GM21619 (cell line): ENCODE data around the gene MSI2.

Experiments used
- ATAC-seq: cut with Tn5 transposase; IDR thresholded peaks from one replicate; pipeline ENCODE4 v1.9.1; 2021; ENCODE audit not compliant: unreplicated experiment

The MSI2 gene

DNA sequence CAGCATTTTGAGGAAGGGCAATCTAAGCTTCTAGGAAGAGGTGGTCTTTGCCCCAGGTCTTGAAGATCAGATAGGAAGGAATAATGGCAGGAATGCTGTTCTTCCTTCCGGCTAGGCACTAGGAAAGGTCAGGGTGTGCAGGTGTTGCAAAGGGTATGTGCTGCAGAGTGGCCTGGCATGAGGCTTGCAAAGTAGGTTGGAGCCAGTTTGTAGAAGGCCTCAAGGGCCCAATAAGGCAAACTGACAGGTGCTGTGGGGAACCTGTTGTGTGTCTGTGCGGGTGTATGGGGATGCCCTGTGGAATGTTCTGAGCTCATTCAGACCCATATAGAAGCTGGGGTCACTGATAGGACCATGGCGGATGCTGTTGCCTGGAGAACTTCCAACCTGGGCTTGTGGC, 12.7 kb downstream of the MSI2 start:
- no peak for ATAC-seq

DNA sequence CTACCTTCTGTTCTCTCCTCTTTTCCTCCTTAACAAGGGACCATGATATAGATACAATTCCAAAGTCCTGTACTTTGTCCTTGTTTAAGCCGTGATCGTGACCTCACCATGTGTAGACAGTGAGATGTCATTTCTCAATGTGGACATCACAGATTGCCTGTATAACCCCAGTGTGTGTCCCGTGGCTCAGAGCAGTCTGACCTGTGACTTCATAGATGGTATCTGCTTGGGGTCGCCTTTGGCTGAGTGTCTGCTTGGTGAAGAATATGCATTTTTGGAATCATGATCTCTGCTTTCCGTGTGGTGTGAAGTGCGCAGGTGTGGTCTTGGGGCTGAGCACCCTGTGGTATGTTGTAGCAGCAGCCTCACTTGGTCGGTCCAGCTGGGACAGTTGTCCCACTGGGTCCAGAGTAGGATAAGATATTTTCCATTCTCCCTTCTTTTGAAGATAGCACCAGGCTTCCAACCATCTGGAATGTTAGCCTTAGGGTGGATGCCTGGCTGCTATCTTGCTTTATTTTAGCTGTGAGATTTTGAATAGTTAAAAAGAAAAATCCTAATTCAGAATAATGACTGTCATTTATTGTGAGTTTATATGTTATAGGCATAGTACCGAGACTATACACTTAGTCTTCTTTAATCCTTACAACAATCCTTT, 13.4 kb downstream of the MSI2 start:
- no peak for ATAC-seq

DNA sequence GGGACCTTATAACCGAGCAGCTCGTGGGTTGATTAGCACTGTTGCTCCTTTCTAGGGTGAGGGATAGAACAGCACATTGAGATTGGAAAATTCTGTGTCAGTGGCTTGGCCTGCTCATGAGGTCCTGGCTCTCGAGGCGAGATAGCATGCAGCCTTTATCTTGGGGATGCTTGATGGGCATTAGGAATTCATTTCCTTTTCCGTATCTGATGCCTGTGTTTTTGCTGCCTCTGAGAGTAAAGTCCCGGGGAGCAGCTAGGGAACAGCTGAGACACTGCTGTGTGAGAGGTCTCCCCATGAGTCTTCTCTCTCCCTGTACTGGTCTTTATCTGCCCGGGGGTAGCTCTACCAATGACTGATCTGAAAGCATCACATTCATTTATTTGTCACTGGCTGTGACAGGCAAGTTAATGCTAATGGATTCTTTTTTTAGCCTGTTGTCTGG, 14.5 kb downstream of the MSI2 start:
- ATAC-seq: no peak

DNA sequence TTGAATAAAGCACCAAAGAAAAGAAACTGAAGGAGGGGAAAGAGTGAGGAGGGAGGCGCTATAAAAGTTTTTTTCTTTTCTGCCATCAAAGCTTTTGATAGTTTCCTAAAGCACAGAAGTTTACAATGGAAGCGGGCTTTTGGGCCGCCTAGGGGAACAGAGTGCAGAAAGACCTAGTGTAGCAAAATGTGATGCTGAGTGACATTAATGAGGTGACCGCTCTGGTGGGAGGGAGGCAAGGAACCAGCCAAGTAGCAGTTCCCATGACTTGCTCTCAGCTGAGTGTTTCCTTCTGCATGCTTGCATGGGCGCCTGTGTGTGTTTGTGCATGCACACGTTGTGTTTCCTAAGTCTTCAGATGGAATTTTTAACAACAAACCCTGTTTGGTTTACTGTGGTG, 15.5 kb downstream of the MSI2 start:
- ATAC-seq: no peak

DNA sequence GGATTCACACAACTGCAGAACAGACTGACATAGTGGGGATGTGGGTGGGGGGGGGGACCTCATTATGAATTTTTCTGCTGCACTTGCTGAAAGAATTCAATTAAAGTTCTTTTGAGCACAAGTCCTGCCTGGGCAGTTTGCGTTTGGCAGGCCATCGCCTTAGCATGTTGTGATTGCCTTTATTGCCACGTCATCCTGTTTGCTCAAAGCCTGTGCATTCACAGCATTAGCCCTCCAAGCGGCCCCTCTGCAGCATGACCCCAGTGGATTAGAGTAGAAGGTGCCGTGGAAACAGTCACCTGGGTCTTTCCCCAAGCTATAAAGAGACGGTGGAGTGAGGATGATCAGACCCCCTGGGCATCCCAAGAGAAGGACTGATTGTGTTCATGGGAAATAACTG, 17.2 kb downstream of the MSI2 start:
- no peak for ATAC-seq

DNA sequence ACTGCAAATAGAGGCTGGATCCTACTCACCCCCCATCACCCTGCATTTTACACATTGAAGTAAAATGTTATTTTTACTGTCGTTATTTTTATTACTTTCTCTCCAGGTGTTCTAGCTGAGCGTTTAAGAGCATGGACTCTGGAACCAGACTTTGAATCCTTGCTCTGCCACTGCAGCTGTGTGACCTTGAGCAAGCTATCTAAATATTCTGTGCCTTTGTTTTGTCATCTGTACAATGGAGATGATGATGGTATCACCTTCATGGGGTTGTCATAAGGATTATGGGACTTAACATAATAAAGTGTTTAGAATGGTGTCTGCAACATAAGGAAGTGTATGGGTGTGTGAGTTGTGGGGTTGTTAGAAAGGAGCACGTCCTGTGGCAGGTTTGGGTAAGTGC, 17.8 kb downstream of the MSI2 start:
- no peak for ATAC-seq

DNA sequence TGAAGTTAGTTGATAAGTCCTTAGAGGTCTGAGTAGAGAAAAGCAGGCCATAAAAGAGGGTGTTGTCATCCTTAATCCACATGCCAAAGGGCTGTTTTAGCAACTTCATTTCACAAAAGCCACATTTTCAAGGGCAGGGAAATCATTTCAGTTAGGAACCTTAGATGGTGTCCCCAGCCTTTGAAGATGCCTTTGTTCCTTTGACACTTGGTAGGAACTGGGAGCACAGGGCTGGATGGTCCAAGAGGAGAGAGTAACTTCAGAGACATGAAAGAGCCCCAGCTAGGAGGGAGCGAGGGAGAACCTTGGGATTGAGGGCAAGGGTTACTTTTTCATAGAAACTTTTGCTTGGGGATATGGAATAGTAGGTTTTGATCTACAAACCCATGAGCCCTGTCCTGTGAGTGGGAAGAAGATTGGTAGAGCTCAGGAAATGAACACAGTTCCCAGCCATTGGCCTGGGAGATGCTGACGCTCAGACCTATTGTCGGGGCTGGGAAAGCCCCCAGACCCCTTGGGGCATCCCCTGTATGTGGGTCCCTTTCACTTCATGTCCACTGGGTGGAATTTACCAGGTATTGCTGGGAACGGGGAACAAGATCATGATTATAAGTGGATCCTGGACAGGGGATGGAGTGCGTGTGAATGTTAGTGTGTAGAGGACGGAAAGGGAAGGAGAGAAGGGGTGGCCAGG, 18.9 kb downstream of the MSI2 start:
- no peak for ATAC-seq

DNA sequence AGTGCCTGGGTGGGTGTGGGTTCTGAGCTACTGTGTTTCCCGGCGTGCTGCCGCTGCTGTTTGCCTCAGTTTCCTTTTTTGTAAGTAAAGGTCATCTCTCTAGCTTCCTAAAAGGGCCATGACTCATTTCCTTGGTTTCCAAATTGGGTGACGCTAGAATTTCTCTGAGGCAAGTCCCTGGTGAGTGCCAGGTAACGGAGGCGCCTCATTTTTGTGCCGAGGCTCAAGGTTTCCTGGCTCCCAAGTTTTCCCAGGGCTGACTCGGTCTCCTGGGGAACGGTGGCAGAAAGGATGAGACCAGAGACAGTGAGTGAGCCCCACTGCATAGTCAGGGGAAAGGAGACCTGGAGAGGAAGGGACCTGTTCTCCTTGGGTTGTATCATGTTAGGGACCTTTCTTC, 20.3 kb downstream of the MSI2 start:
- ATAC-seq: no peak

DNA sequence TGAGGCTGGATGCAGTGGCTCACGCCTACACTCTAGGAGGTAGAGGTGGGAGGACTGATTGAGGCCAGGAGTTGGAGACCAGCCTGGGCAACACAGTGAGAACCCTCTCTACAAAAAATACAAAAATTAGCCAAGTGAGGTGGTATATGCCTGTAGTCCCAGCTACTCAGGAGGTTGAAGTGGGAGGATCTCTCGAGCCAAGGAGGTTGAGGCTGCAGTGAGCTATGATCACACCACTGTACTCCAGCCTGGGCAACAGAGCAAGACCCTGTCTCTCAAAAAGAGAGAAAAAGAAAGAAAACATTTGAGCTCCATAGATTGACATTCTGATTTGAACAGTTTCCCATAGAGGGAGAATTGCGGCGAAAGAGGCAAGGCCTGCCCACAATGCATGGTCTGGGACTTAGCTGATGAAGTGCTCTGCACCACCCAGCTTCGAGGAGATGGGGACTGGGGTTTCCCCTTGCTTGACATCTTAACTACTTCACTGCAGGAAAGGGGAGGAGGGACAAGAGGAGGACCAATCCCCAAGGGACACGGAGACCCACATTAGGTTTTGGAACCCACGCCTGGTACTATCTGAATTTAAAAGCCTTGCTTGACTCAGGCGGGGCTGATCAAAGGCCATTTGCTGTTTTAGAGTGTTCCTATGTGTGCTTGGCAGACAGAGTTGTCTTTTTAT, 21.7 kb downstream of the MSI2 start:
- ATAC-seq: no peak

DNA sequence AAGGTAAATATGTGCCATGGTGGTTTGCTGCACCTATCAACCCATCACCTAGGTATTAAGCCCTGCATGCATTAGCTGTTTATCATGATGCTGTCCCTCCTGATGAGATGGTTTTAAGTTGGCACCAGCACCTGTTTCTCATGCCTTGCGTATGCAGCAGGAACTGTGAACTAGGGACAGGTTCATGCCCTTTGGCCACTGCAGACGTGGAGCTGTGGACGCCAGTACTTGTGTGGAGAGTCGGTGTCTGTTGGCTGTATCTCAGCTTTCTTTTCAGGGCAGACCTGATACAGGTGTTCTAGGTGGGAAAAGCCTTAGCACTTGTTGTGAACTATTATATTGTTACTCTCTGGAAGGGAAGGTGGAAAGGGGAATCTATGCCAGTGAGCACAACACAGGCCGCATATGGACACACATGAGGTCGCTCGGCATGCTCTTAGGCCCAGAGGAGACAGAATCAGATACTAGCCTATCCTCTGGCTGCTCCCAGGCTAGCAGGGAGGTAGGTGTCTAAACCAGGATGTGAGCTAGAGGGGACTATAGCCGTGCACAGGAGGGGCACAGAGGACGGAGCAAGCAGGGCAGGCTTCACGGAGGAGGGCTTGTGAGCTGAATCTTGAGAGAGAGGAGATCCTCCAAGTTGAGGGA, 22.5 kb downstream of the MSI2 start:
- ATAC-seq: no peak

DNA sequence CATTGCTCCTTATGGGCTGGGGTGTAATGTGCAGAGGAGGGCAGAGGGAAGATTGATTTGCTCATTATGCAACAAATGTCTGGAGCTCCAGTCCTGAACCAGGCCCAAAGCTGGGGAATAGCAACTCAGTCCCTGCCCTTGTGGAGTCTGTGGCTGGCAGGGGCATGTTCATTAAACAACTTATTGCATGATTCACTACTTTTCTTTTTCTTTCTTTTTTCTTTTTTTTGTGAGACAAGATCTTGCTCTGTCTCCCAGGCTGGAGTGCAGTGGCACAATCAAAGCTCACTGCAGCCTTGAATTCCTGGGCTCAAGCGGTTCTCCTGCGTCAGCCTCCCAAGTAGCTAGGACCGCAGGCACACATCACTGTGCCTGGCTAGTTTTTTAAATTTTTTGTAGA, 23.1 kb downstream of the MSI2 start:
- no peak for ATAC-seq

DNA sequence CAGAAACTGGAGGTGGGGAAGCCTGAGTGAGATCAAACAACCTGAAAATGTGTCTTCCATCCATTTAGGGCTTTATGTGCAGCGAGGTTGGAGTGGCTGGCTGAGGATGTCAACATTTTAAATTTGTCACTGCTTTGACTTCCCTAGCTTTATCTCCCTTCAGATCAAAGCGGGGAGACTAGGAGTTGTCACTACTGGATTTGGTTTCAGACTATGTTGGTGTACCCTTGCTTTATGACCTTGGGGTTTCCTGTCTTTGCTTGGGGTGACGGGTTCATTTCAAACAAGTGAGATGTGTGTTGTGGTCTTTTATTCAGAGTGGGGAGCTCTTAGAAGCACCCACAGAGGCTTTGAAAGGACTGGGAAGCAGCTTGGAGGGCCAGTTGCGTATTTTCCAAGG, 25.6 kb downstream of the MSI2 start:
- no peak for ATAC-seq

DNA sequence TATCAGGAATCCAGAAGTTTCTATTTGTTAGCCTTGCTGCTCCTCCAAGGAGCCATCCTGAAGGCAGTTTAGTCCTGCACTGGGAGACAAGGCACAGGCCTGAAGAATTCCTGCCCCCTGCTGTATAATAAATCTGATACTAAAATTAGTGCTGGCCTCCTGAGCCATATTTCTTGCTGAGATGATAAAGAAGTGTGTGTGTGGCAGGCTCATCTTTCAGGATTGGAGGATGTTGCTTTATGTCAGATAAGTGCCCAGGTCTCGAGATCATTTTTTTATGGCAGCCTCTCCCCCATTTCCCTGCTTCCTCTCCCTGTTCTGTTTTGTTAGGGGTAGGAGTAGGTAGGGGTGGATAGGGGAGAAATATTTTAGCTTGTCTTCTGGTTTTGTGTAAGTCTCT, 26.0 kb downstream of the MSI2 start:
- no peak for ATAC-seq

DNA sequence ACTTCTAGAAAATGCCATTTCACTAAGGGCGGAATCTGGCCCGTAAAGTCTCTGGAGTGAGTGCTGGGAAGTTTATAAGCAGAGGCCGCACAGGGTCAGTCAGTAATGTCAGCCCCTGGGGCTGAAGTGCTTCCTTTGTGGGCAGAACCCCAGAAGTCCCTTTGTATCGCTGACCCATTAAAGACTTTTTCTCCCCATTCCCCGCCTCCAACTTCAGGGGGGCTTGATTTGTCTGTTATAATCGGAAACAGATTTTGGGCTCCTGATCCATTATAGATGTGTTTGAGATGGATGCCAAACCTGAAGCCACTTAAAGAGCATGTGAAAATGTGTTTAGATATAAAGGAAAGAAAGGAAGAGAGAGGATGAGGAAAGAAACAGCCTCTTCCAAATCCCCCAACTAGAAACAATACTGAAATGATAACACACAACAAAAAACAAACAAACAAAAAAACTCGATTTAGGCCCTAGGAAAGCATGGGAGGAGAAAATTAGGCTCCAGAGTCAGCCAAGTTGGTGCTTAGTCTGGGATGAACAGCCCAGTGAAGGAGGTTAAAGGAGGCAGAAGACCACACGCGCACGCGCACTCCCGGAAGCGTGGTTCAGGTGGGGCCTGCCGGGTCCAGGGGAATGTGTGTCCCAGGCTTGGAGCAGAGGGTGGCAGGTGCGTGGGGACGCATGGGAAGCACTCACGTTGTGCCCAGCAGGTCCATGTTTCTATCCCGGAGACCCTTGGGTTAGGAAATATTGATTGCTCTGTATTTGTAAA, 27.1 kb downstream of the MSI2 start:
- ATAC-seq: no peak

DNA sequence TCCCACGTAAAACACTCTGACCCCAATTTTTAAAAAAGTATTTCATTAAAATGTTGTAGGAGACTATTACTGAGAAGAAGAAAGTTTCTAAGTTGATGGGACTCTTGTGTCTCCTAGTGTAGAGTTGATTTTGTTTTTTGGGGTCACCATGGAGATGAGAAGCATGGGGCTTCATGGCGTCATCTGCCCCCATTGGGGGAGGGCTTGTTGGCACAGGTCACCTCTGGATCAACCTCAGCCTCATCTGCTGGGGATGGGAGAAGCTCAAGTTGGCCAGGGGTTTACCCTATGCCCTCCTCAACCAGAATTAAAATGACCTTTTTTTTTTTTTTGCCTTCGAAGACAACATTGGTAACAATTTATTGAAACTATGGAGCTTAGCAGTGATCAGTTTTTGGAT, 28.3 kb downstream of the MSI2 start:
- ATAC-seq: no peak

DNA sequence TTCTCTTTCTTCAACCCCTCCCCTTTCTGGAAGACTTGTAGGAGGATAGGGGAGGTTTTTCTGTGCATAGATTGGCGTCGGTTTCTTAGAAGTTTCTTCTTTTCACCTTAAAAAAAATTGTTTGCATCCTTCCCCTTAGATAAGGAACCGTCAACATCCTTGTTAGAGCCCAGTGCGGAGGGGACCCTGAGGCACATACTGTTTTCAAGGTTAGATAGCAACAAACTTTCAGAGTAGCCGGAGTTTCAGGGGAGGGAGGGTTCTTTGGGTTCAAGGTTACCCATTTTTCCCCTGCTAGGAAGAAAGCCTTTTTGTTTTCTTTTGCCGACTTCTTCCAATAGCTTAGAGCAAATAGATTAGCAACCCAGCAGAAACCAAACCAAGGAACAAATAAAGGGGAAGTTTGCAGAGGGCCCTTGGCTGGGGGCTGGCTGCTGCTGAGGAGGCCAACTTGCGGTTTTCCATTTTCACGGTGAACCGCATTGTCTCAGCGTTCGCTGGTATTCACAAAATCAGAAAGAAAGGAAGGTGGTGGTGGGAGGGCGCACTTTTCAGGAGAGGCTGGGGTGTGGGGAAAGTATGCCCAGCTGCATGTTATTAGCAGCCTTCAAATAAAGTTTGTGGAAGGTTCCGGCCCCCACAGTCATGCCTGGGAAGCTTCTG, 28.8 kb downstream of the MSI2 start:
- ATAC-seq: peak; percentile 53

DNA sequence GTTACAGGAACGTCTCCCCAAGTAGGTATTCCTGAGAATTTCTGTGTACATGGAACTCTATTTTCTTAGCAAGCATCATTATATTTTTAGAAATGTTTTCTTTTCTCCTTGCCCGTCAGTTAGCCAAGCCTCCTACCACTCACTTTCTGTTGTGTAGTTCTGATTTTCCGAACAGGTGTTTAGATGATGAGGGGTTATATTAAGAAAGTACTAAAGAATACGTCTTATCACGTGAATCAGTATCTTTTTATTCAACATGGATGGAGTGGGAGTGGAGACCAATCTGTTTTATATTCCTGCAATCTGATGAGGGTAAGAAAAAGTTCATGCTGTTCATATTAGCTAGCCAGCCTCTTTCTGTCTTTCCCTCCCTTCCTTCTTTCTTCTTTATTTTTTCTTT, 29.4 kb downstream of the MSI2 start:
- ATAC-seq: no peak

DNA sequence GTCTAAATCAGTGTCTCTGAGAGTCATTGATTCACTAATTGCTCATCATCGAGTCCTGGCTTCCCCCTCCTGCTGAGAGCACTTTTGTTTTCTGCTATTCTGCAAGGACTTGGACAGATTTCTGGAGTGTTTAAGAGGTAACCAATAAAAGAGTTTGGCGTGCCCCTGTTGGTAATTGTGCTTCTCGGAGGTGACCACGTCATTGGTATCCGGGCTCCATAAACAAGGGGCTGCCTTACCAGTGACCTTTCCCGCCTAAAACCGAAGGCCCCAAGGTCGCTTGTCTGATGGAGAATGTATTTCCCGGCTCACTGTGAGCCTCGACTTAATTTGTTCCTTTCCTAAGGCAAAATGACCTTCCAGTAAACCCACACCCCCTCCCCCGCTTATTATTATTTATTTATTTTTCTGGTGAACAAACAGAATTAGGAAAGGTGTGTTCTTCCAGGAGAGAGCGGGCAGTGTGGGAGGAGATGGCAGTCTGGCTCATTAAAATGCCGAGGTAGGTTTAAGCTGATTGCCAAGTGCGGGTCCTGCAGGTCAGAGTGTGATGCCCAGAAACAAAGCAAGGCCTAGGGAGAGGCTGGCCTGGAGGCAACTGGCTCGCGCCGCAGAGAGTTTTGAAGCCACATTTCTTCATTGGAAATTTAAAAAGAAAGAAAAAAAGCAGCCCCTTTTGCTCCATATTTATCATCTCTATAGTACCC, 30.2 kb downstream of the MSI2 start:
- ATAC-seq: no peak

DNA sequence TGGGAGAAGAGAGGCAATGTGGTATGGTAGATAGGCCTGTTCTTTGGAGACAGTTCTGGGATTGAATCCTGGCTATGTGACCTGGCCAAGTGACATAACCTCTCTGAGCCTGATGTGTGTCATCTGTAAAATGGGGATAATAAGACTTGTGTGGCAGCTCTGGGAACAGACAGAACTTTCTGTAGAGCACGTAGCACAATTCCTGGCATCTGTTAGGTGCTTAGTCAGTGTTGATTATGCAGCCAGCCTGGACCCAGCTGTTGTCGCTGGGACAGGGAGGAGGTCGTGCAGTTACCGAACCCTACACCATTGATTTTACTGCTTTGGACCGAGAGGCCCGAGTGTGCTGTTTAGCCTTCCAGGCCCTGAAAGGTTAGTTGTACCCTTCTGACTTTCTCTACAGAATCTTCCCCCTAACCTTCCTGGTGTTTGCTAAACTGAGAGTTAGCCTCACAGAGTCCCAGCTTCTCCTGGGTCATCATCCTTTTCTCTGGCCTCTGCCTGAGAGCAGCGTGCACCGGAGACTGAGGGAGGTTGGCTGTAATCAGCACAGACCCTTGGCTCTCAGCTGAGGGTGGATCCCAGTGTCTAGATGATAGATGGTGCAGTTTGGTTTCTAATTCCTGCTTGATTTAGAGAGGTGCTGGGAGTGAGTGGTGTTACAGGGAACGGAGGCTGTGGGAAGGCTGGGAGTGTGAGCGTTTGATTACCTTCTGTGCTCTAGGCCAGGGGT, 31.9 kb downstream of the MSI2 start:
- no peak for ATAC-seq
